Neural cell (in vitro differentiated cells): Measurements from ENCODE around the gene PRSS33. TPM values are rescaled to one million over a fixed set of nuclear protein-coding genes. Genes with fewer than 3 reads are reported as not detected.

Source experiments
- H2AFZ ChIP-seq: fragments of 200-600, 300-800 bp; sonication (generic), shearing (Covaris generic); 2 replicates; pipeline ENCODE4 v1.6.0; 2014; ENCODE audit warnings: low read depth, mild to moderate bottlenecking, antibody characterized with exemption, low read length, moderate library complexity
- H3F3A ChIP-seq: fragments of 200-600 bp; shearing (Covaris generic); 2 replicates; pipeline ENCODE4 v1.6.1; 2016; ENCODE audit warnings: mild to moderate bottlenecking, moderate library complexity, mixed read lengths, antibody characterized with exemption, low read length; ENCODE audit not compliant: insufficient read depth, poor library complexity, severe bottlenecking
- H3K27ac ChIP-seq: fragments of 200-600, 300-800 bp; sonication (generic), shearing (Covaris generic); 2 replicates; pipeline ENCODE4 v1.5.1; 2014; ENCODE audit warnings: mild to moderate bottlenecking, low read length, moderate library complexity
- H3K27me3 ChIP-seq: fragments of 300-800, 200-600 bp; sonication (generic), shearing (Covaris generic); 2 replicates; pipeline ENCODE4 v1.6.0; 2014; ENCODE audit warnings: mild to moderate bottlenecking, low read depth, low read length, moderate library complexity; ENCODE audit not compliant: insufficient read depth
- H3K36me3 ChIP-seq: fragments of 300-800, 200-600 bp; sonication (generic), shearing (Covaris generic); 2 replicates; pipeline ENCODE4 v1.5.1; 2014; ENCODE audit warnings: mild to moderate bottlenecking, antibody characterized with exemption, low read length, moderate library complexity; ENCODE audit not compliant: insufficient read depth
- H3K4me2 ChIP-seq: fragments of 300-800, 200-600 bp; sonication (generic), shearing (Covaris generic); 2 replicates; pipeline ENCODE4 v1.6.0; 2014; ENCODE audit warnings: mild to moderate bottlenecking, low read length
- H3K4me3 ChIP-seq: fragments of 300-800, 200-600 bp; sonication (generic), shearing (Covaris generic); 2 replicates; pipeline ENCODE4 v1.5.1; 2014; ENCODE audit warnings: mild to moderate bottlenecking, low read length, moderate library complexity
- H3K79me2 ChIP-seq: fragments of 200-600 bp; shearing (Covaris generic); replicated peaks from 2 replicates; pipeline ENCODE4 v1.6.0; 2014; ENCODE audit warnings: mild to moderate bottlenecking, low read length, moderate library complexity; ENCODE audit not compliant: insufficient read depth
- H3K9ac ChIP-seq: fragments of 300-800, 200-600 bp; sonication (generic), shearing (Covaris generic); 2 replicates; pipeline ENCODE4 v1.6.1; 2016; ENCODE audit warnings: mild to moderate bottlenecking, low read length, mixed read lengths
- H3K9me2 ChIP-seq: fragments of 200-600 bp; shearing (Covaris generic); 2 replicates; pipeline ENCODE4 v1.6.1; 2016; ENCODE audit warnings: mild to moderate bottlenecking, low read length, mixed read lengths; ENCODE audit not compliant: insufficient read depth
- H3K9me3 ChIP-seq: fragments of 200-600, 300-800 bp; sonication (generic), shearing (Covaris generic); 2 replicates; pipeline ENCODE4 v1.6.1; 2016; ENCODE audit warnings: mild to moderate bottlenecking, mixed run types, low read length, moderate library complexity, mixed read lengths
- H4K20me1 ChIP-seq: fragments of 200-600 bp; shearing (Covaris generic); 2 replicates; pipeline ENCODE4 v1.6.1; 2016; ENCODE audit warnings: mild to moderate bottlenecking, mixed run types; ENCODE audit not compliant: insufficient read depth
- CTCF ChIP-seq: fragments of 450-650 bp; IDR thresholded peaks from 2 replicates; pipeline ENCODE4 v1.5.1; 2014; ENCODE audit warnings: antibody characterized with exemption, mild to moderate bottlenecking, moderate library complexity; ENCODE audit not compliant: poor library complexity, severe bottlenecking
- EP300 ChIP-seq: fragments of 450-650 bp; conservative IDR thresholded peaks from 2 replicates; pipeline ENCODE4 v1.6.1; 2014; ENCODE audit warnings: antibody characterized with exemption, mild to moderate bottlenecking, moderate library complexity; ENCODE audit not compliant: poor library complexity, severe bottlenecking
- EZH2 ChIP-seq: fragments of 200-600, 300-800 bp; shearing (Covaris generic), sonication (generic); IDR thresholded peaks from 2 replicates; pipeline ENCODE4 v1.6.1; 2014; ENCODE audit warnings: antibody characterized with exemption, low read length, borderline replicate concordance, mild to moderate bottlenecking; ENCODE audit not compliant: insufficient read depth, poor library complexity, severe bottlenecking
- MXI1 ChIP-seq: fragments of 450-650 bp; conservative IDR thresholded peaks from 2 replicates; pipeline ENCODE4 v1.6.1; 2014; ENCODE audit warnings: antibody characterized with exemption, mild to moderate bottlenecking; ENCODE audit not compliant: poor library complexity, severe bottlenecking
- POLR2AphosphoS5 ChIP-seq: IDR thresholded peaks from 2 replicates; pipeline ENCODE4 v1.6.1; 2012
- RAD21 ChIP-seq: fragments of 450-650 bp; conservative IDR thresholded peaks from 2 replicates; pipeline ENCODE4 v1.6.1; 2014; ENCODE audit warnings: antibody characterized with exemption, mild to moderate bottlenecking, moderate library complexity
- REST ChIP-seq: IDR thresholded peaks from 2 replicates; pipeline ENCODE4 v1.6.1; 2012; ENCODE audit warnings: borderline replicate concordance
- SMC3 ChIP-seq: fragments of 450-650 bp; conservative IDR thresholded peaks from 2 replicates; pipeline ENCODE4 v1.6.1; 2014; ENCODE audit warnings: antibody characterized with exemption, mild to moderate bottlenecking, moderate library complexity; ENCODE audit not compliant: poor library complexity
- TAF1 ChIP-seq: IDR thresholded peaks from 2 replicates; pipeline ENCODE4 v1.6.1; 2012; ENCODE audit warnings: low read depth
- polyA plus RNA-seq: library from polyadenylated mRNA; depleted of rRNA; stranded (reverse); fragments of >200 nt; gene quantifications from 2 replicates; pipeline ENCODE4 v1.2.3, GENCODE V29; 2014

Gene PRSS33
- polyA plus RNA-seq, 1 donor from 2014 or later: not detected

- no peaks in the 10 kb centered on the region for H3K79me2 ChIP-seq
- H3K9ac ChIP-seq: no peak overlapping the region
- H3K36me3 ChIP-seq: no peaks in the 10 kb centered on the region
- H3K9me3 ChIP-seq: no peaks in the 10 kb centered on the region
- no peaks in the 10 kb centered on the region for H4K20me1 ChIP-seq
- H3K4me3 ChIP-seq: no peak overlapping the region
- no peaks in the 10 kb centered on the region for H3F3A ChIP-seq
- H3K4me2 ChIP-seq: no peak overlapping the region
- H3K27ac ChIP-seq: no peak overlapping the region
- H2AFZ ChIP-seq: no peak overlapping the region
- no peaks in the 10 kb centered on the region for H3K9me2 ChIP-seq
- no peaks in the 10 kb centered on the region for H3K27me3 ChIP-seq
- TF ChIP-seq CTCF (no peak), POLR2AphosphoS5 (no peak), REST (no peak)
Observed at GRCh38 chr16:2815299-2815771, 28.0 kb upstream of the PRSS33 start.

- Histone ChIP-seq H2AFZ (no peak overlapping the region), H3K27ac (no peak overlapping the region), H3K36me3 (no peaks in the 10 kb centered on the region), H4K20me1 (no peaks in the 10 kb centered on the region), H3F3A (no peaks in the 10 kb centered on the region), H3K4me2 (no peak overlapping the region), H3K79me2 (no peaks in the 10 kb centered on the region), H3K9ac (no peak overlapping the region), H3K4me3 (no peak overlapping the region), H3K27me3 (no peaks in the 10 kb centered on the region), H3K9me2 (no peaks in the 10 kb centered on the region), H3K9me3 (no peaks in the 10 kb centered on the region)
- TF ChIP-seq MXI1 (no peak), SMC3 (no peak)
Observed at GRCh38 chr16:2814551-2815298, 27.4 kb upstream of the PRSS33 start.

- H4K20me1 ChIP-seq: no peaks in the 10 kb centered on the region
- H3K4me2 ChIP-seq: no peak overlapping the region
- H2AFZ ChIP-seq: no peak overlapping the region
- no peak overlapping the region for H3K4me3 ChIP-seq
- H3K79me2 ChIP-seq: no peaks in the 10 kb centered on the region
- H3K36me3 ChIP-seq: no peaks in the 10 kb centered on the region
- no peak for TF ChIP-seq SMC3
- no peak for TF ChIP-seq POLR2AphosphoS5
- no peak for TF ChIP-seq MXI1
- TF ChIP-seq EZH2: no peak
- no peak for TF ChIP-seq EP300
- no peak for TF ChIP-seq TAF1
- no peak for TF ChIP-seq RAD21
- no peak for TF ChIP-seq CTCF
- no peak for TF ChIP-seq REST
- H3K9me2 ChIP-seq: no peaks in the 10 kb centered on the region
- H3F3A ChIP-seq: no peaks in the 10 kb centered on the region
- no peaks in the 10 kb centered on the region for H3K9me3 ChIP-seq
- H3K9ac ChIP-seq: no peak overlapping the region
- no peak overlapping the region for H3K27ac ChIP-seq
- no peaks in the 10 kb centered on the region for H3K27me3 ChIP-seq
Observed at GRCh38 chr16:2813771-2814221, 26.4 kb upstream of the PRSS33 start.
